ENCODE measurements around the gene RILPL2. TPM values are rescaled to one million over a fixed set of nuclear protein-coding genes. Genes with fewer than 3 reads are reported as not detected.

The RILPL2 gene
- total RNA-seq, 1 donor from 2014 or later = 9.6 TPM

DNA sequence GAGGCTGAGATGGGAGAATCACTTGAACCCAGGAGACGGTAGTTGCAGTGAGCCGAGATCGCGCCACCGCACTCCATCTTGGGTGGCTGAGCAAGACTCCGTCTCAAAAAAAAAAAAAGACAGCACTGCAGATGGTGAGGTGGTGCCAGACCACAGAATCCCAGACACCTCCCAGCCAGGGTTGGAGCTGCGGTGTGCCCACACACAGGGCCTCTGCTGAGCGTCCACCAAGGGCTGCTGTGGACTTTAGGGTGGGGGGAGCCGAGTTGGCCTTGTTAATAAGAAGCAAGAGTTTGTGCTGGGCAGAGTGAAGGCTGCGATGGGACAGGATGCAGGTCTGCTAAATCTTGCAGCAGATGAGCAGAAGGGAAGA is 38.3 kb downstream of the RILPL2 start:
- peaks cover 81% of the 10 kb centered on the region for H3K4me1 ChIP-seq
- H3K27ac ChIP-seq = peak overlapping the region; percentile 83
- DNase-seq (ENCODE audit: extremely low spot score in 2 of 2) = no peak
- peaks cover 0 to 54% of the 10 kb centered on the region in 2 donors for H3K36me3 ChIP-seq
- peak overlapping the region in 1 of 2 donors; percentile 33 for H3K4me3 ChIP-seq
- intact Hi-C loops (cut with DNase I) = no loop called here
- TF ChIP-seq POLR2A (IDR thresholded peaks at IDR 0.05) = no peak
- TF ChIP-seq, protein P1, sequence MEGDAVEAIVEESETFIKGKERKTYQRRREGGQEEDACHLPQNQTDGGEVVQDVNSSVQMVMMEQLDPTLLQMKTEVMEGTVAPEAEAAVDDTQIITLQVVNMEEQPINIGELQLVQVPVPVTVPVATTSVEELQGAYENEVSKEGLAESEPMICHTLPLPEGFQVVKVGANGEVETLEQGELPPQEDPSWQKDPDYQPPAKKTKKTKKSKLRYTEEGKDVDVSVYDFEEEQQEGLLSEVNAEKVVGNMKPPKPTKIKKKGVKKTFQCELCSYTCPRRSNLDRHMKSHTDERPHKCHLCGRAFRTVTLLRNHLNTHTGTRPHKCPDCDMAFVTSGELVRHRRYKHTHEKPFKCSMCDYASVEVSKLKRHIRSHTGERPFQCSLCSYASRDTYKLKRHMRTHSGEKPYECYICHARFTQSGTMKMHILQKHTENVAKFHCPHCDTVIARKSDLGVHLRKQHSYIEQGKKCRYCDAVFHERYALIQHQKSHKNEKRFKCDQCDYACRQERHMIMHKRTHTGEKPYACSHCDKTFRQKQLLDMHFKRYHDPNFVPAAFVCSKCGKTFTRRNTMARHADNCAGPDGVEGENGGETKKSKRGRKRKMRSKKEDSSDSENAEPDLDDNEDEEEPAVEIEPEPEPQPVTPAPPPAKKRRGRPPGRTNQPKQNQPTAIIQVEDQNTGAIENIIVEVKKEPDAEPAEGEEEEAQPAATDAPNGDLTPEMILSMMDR (IDR thresholded peaks at IDR 0.05) = no peak
- TF ChIP-seq POLR2AphosphoS5 (IDR thresholded peaks at IDR 0.05; ENCODE audit: insufficient read depth in 1 of 2, low read depth in 1 of 2) = no peak
- no peaks in the 10 kb centered on the region for H3K9me3 ChIP-seq
- no peaks in the 10 kb centered on the region for H3K27me3 ChIP-seq

DNA sequence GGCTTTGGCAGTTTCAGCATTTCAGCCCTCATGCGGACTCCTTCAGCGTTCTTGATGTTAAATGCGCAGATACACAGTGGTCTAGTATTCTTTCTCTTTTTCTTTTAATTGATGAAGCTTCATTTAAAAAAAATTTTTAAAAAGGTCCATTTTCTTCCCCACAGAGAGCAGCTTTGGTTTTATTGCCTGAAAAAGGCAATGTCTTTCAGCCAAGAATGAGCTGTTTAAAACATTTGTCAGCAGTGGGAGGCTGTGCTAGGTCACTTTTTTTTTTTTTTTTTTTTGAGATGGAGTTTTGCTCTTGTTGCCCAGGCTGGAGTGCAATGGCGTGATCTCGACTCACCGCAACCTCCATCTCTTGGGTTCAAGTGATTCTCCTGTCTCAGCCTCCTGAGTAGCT is 39.1 kb downstream of the RILPL2 start:
- Histone ChIP-seq H3K4me1 (peaks cover 87% of the 10 kb centered on the region), H3K4me3 (no peak overlapping the region), H3K27me3 (no peaks in the 10 kb centered on the region), H3K36me3 (peaks cover 0 to 48% of the 10 kb centered on the region in 2 donors), H3K9me3 (no peaks in the 10 kb centered on the region), H3K27ac (peak overlapping the region; percentile 83)
- intact Hi-C loops (cut with DNase I) = no loop called here
- TF ChIP-seq, protein P1 (IDR thresholded peaks at IDR 0.05) = no peak
- TF ChIP-seq POLR2AphosphoS5 (IDR thresholded peaks at IDR 0.05; ENCODE audit: insufficient read depth in 1 of 2, low read depth in 1 of 2) = no peak
- TF ChIP-seq POLR2A (IDR thresholded peaks at IDR 0.05) = no peak
- no peak for DNase-seq (ENCODE audit: extremely low spot score in 2 of 2)

DNA sequence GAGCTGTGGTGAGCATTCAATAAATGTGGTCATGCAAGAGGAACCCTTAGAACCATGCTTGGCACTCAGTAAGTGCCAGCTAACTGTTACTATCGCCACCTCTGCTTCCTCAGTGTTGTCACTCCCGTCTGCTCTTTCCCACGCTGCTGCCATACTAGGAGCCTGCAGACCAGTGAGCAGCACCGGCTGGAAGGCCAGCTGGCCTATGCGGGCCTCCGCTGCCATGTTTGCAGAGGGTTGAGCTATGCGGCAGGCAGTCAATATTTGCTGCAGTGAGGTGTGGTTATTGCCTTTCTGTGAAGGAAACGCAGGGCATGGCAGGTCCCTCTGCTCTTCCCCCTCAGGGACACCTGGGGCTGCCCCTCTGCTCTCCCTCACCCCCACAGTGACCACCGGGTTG is 39.5 kb downstream of the RILPL2 start:
- no peak for TF ChIP-seq POLR2AphosphoS5 (IDR thresholded peaks at IDR 0.05; ENCODE audit: insufficient read depth in 1 of 2, low read depth in 1 of 2)
- TF ChIP-seq, protein P1 (IDR thresholded peaks at IDR 0.05) = no peak
- intact Hi-C loops (cut with DNase I) = no loop called here
- Histone ChIP-seq H3K36me3 (peaks cover 0 to 48% of the 10 kb centered on the region in 2 donors), H3K4me1 (peaks cover 87% of the 10 kb centered on the region), H3K4me3 (no peak overlapping the region), H3K27ac (peak overlapping the region; percentile 83), H3K9me3 (no peaks in the 10 kb centered on the region), H3K27me3 (no peaks in the 10 kb centered on the region)
- DNase-seq (ENCODE audit: extremely low spot score in 2 of 2) = no peak

DNA sequence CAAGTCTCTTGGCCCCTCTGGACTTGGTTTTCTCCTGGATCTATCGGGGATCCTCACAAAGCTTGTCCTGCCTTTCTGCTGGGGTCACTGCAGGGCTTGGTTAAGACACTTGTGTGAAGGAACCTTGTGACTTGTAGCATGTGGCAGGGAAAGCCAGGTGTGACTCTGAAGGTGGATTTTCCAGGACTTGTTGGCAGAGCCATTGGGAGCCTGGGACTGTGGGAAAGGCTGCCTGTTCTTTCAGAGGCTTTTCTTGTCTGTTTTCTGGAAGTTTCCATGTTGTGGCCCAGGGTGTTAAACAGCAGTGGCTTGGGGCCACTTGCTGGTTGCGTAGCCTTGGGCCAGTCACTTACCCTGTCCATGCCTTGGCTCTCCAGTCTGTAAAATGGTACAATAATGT is 39.9 kb downstream of the RILPL2 start:
- peak overlapping the region; percentile 83 for H3K27ac ChIP-seq
- DNase-seq (ENCODE audit: extremely low spot score in 2 of 2) = no peak
- no peaks in the 10 kb centered on the region for H3K9me3 ChIP-seq
- peaks cover 87% of the 10 kb centered on the region for H3K4me1 ChIP-seq
- TF ChIP-seq, protein P1 (IDR thresholded peaks at IDR 0.05) = no peak
- TF ChIP-seq POLR2AphosphoS5 (IDR thresholded peaks at IDR 0.05; ENCODE audit: insufficient read depth in 1 of 2, low read depth in 1 of 2) (no peak), POLR2A (IDR thresholded peaks at IDR 0.05) (no peak)
- peaks cover 0 to 52% of the 10 kb centered on the region in 2 donors for H3K36me3 ChIP-seq
- intact Hi-C loops (cut with DNase I) = no loop called here
- no peaks in the 10 kb centered on the region for H3K27me3 ChIP-seq
- H3K4me3 ChIP-seq = no peak overlapping the region

DNA sequence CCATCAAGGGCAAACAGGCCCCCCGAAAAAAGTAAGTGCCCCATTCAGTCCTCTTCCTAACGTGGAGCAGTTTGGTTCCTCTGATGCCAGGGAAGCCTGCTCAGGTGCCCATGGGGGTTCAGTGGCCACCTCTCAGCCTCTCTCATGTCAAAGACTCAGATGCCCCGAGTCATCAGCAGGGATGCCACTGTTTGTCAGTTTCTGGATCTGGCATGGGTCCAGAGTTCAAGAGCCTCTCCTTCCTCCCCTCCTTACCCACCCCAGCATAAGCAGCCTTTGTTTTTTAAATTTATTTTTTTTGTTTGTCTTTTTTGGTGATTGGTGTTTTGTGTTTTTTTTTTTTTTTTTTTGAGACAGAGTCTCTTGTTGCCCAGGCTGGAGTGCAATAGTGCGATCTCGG is 41.2 kb downstream of the RILPL2 start:
- Histone ChIP-seq H3K4me3 (no peak overlapping the region), H3K27me3 (no peaks in the 10 kb centered on the region), H3K4me1 (peaks cover 95% of the 10 kb centered on the region), H3K27ac (peak overlapping the region; percentile 71), H3K9me3 (no peaks in the 10 kb centered on the region), H3K36me3 (peaks cover 0 to 52% of the 10 kb centered on the region in 2 donors)
- DNase-seq (ENCODE audit: extremely low spot score in 2 of 2) = no peak
- intact Hi-C loops (cut with DNase I) = no loop called here
- no peak for TF ChIP-seq POLR2A (IDR thresholded peaks at IDR 0.05)
- no peak for TF ChIP-seq POLR2AphosphoS5 (IDR thresholded peaks at IDR 0.05; ENCODE audit: insufficient read depth in 1 of 2, low read depth in 1 of 2)
- TF ChIP-seq, protein P1 (IDR thresholded peaks at IDR 0.05) = no peak

Measured in vagina (tissue), 2 donors.